Common myeloid progenitor, CD34-positive (primary cell): ENCODE data around the gene P3H1. TPM values are rescaled to one million over a fixed set of nuclear protein-coding genes. Genes with fewer than 3 reads are reported as not detected.
"Not testable (repeated sequence)": the region's sequence is repeated elsewhere in the genome, so short reads cannot be mapped to it uniquely, and the experiment has no call there.

ENCODE experiments used
- CTCF ChIA-PET: fragments of 350-600 bp; sonication (Branson Sonifier 250); formaldehyde crosslinking; loops from one replicate; lab custom pipeline; 2021; ENCODE audit warnings: antibody characterized with exemption; lab: Charles Lee
- POLR2A ChIA-PET: fragments of 350-600 bp; sonication (Branson Sonifier 250); formaldehyde crosslinking; loops from one replicate; lab custom pipeline; 2021; ENCODE audit warnings: antibody characterized with exemption; lab: Charles Lee
- DNase-seq, 3 donors: peaks; one replicate each; pipeline versions ENCODE4 v3.0.0 to v3.0.0-alpha.2; 2013
- H3K27ac ChIP-seq, 2 experiments: 1 replicate in 1 of 2; 2 replicates in 1 of 2; pipeline ENCODE4 v1.7.0; 2013; ENCODE audit warnings: inconsistent platforms in 2 of 2, low read length in 2 of 2, mild to moderate bottlenecking in 2 of 2, low read depth in 1 of 2, moderate library complexity in 1 of 2; ENCODE audit not compliant: severe bottlenecking in 2 of 2, insufficient read depth in 1 of 2, poor library complexity in 1 of 2
- H3K27me3 ChIP-seq, 5 experiments: replicated peaks in 2 of 5; 1 replicate in 3 of 5; 2 replicates in 2 of 5; pipeline versions ENCODE4 v1.6.1 to v1.7.0; 2013; ENCODE audit warnings: low read length in 4 of 5, mild to moderate bottlenecking in 2 of 5, moderate library complexity in 2 of 5, inconsistent platforms in 1 of 5; ENCODE audit not compliant: insufficient read depth in 5 of 5, control insufficient read depth in 4 of 5
- H3K36me3 ChIP-seq, 4 experiments: 1 replicate in 2 of 4; 2 replicates in 2 of 4; pipeline versions ENCODE4 v1.6.1 to v1.7.0; 2013; ENCODE audit warnings: low read length in 3 of 4, control low read depth in 1 of 4, mild to moderate bottlenecking in 1 of 4; ENCODE audit not compliant: control insufficient read depth in 4 of 4, insufficient read depth in 4 of 4
- H3K4me1 ChIP-seq, 4 experiments: 1 replicate in 3 of 4; 2 replicates in 1 of 4; pipeline versions ENCODE4 v1.6.1 to v1.7.1; 2013; ENCODE audit warnings: low read length in 3 of 4, mild to moderate bottlenecking in 3 of 4, control low read depth in 1 of 4, inconsistent platforms in 1 of 4, moderate library complexity in 1 of 4; ENCODE audit not compliant: control insufficient read depth in 4 of 4, insufficient read depth in 4 of 4; ENCODE audit errors: control extremely low read depth in 1 of 4
- H3K4me3 ChIP-seq, 7 experiments: 1 replicate in 4 of 7; 2 replicates in 3 of 7; pipeline versions ENCODE4 v1.5.1 to v1.7.0; 2013; ENCODE audit warnings: mild to moderate bottlenecking in 7 of 7, low read length in 6 of 7, moderate library complexity in 6 of 7, inconsistent platforms in 2 of 7, low read depth in 2 of 7, control low read depth in 1 of 7; ENCODE audit not compliant: insufficient read depth in 4 of 7, control insufficient read depth in 1 of 7; ENCODE audit errors: extremely low read depth in 1 of 7
- H3K9me3 ChIP-seq, 5 experiments: 1 replicate in 4 of 5; 2 replicates in 1 of 5; pipeline versions ENCODE4 v1.6.1 to v1.7.1; 2013; ENCODE audit warnings: low read length in 4 of 5, mild to moderate bottlenecking in 2 of 5, inconsistent platforms in 1 of 5, low read depth in 1 of 5, moderate library complexity in 1 of 5; ENCODE audit not compliant: control insufficient read depth in 4 of 5, insufficient read depth in 2 of 5; ENCODE audit errors: control extremely low read depth in 1 of 5
- WGBS: methylation state at CpG from one replicate; pipeline ENCODE4 v1.1.5; 2013; ENCODE audit not compliant: insufficient coverage; 5-methylcytosine and 5-hydroxymethylcytosine counted together
- polyA plus RNA-seq: library from polyadenylated mRNA; unstranded; fragments of 120-200 nt; gene quantifications from one replicate; pipeline ENCODE4 v1.2.1, GENCODE V29; 2013

P3H1 gene, protein sequence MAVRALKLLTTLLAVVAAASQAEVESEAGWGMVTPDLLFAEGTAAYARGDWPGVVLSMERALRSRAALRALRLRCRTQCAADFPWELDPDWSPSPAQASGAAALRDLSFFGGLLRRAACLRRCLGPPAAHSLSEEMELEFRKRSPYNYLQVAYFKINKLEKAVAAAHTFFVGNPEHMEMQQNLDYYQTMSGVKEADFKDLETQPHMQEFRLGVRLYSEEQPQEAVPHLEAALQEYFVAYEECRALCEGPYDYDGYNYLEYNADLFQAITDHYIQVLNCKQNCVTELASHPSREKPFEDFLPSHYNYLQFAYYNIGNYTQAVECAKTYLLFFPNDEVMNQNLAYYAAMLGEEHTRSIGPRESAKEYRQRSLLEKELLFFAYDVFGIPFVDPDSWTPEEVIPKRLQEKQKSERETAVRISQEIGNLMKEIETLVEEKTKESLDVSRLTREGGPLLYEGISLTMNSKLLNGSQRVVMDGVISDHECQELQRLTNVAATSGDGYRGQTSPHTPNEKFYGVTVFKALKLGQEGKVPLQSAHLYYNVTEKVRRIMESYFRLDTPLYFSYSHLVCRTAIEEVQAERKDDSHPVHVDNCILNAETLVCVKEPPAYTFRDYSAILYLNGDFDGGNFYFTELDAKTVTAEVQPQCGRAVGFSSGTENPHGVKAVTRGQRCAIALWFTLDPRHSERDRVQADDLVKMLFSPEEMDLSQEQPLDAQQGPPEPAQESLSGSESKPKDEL
- 40.1 TPM for polyA plus RNA-seq

DNA sequence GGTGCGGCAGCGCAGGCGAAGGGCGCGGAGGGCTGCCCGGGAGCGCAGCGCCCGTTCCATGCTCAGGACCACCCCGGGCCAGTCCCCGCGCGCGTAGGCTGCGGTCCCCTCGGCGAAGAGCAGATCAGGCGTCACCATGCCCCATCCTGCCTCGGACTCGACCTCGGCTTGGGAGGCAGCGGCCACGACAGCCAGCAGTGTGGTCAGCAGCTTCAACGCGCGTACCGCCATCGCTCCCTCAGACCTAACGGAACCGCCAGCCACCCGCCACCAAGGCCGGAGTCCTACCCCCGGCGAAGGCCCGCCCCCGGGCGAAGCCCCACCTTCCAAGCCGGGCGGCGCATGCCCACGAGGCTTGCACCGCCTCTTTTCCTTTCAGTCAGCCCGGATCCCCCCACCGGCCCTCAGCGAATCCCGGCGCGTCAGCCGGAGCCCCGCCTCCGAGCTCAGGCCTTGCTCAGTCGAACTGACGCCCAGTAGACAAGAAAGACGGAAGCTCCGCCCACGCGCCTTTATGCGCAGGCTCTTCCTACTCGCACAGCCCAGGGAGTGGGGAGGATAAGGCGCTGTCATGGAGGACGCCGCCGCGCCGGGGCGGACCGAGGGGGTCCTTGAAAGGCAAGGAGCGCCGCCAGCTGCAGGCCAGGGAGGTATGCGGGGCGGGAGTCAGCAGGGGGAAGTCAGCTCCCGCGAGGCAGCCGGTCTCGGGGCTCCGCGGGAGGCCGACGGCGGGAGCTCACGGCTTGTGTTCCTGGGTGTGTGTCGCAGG, at the start of gene P3H1, which contains the start of gene C1orf50:
Gene P3H1, minus strand, starts transcription at position 288 of the 769 bp plus-strand sequence. Its CDS starts 57 bp downstream, at position 231.
Gene C1orf50, plus strand, starts transcription at position 509 of the 769 bp plus-strand sequence. Its CDS starts 63 bp downstream, at position 572.
- POLR2A ChIA-PET = interaction anchor here (0.7 to 1.2 kb wide), 3 partner anchors 49 to 84 kb away, joined by 3 to 8 read pairs (median 3); partner anchors contain the start of gene YBX1
- WGBS = under 1% methylated on average over 77 of the region's 82 CpGs
- CTCF ChIA-PET = interaction anchor here (0.5 to 4.2 kb wide), 13 partner anchors 8 to 431 kb away, joined by 3 to 28 read pairs (median 4); partner anchors contain the start of genes ERMAP, SVBP and ZNF691

DNA sequence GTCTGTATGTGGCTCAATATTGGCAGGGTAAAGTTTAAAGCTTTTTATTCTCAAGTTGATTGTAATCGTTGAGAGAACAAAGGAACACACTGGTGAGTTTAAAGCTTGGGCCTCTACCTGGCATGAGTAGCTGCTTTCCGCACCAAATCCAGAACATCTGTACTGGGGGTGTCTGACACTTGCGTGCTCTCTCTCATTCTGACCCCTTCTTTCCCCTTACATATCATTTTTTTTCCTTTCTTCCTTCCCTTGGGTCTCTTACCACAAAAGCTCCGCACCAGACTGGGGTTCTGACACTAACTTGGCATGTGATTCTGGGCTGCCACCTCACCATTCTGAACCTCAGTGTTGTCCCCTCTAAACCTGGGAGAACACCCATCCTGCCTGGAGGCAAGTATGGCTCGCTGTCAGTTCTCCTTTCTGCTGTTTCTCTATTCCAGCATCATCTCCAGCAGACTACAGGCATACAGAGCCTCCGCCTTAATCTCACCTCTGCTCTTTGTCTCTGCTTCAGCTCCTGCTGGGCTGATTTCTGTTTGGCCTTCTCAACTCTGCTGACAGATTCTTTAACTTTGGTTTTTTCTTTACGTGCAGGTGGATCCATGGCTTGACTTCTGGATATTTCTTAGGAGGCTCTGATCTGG, 49.2 kb upstream of the P3H1 start:
- POLR2A ChIA-PET = interaction anchor here (0.6 to 1.5 kb wide), 5 partner anchors 30 to 603 kb away, joined by 3 read pairs; partner anchors contain the start of genes C1orf50, P3H1 and ZNF691
- WGBS = 28% methylated on average over 6 of the region's 7 CpGs
- CTCF ChIA-PET = interaction anchor here (1.4 to 2.7 kb wide), 2 partner anchors 8 to 259 kb away, joined by 3 to 10 read pairs; no protein-coding TSS in a partner anchor

More for the DNA sequence above, at the start of gene P3H1, which contains the start of gene C1orf50:
- Histone ChIP-seq H3K36me3 (peaks cover 0 to 4% (median 1%) of the 10 kb centered on the region in 4 experiments), H3K9me3 (no peaks in the 10 kb centered on the region), H3K27ac (peak within 1 kb of the TSS; percentile 64 to 90), H3K27me3 (no peaks in the 10 kb centered on the region), H3K4me1 (peaks cover 26 to 38% (median 33%) of the 10 kb centered on the region in 4 experiments), H3K4me3 (peak within 1 kb of the TSS; percentile 81 to 98 (median 96))
- peak; percentile 99 to 100 (median 100) for DNase-seq

DNA sequence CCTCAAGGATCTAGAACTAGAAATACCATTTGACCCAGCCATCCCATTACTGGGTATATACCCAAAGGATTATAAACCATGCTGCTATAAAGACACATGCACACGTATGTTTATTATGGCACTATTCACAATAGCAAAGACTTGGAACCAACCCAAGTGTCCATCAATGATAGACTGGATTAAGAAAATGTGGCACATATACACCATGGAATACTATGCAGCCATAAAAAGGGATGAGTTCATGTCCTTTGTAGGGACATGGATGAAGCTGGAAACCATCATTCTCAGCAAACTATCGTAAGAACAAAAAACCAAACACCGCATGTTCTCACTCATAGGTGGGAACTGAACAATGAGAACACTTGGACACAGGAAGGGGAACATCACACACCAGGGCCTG, 48.0 kb upstream of the P3H1 start:
- H3K9me3 ChIP-seq, H3K36me3 ChIP-seq, POLR2A ChIA-PET, DNase-seq, H3K27ac ChIP-seq, H3K4me3 ChIP-seq, H3K27me3 ChIP-seq, CTCF ChIA-PET: not testable (repeated sequence)
- H3K4me1 ChIP-seq = peaks cover 10 to 21% (median 16%) of the 10 kb centered on the region in 4 experiments
- no CpG with 5 or more reads among the region's 3 CpGs for WGBS

More for the DNA sequence above, 49.2 kb upstream of the P3H1 start:
- Histone ChIP-seq H3K4me1 (peaks cover 10 to 21% (median 16%) of the 10 kb centered on the region in 4 experiments), H3K36me3 (peaks cover 0 to 6% (median 1%) of the 10 kb centered on the region in 4 experiments), H3K27me3 (no peaks in the 10 kb centered on the region), H3K9me3 (no peaks in the 10 kb centered on the region), H3K27ac (peak overlapping the region; percentile 56 to 80), H3K4me3 (peak overlapping the region; percentile 79 to 91 (median 82))
- DNase-seq = peak; percentile 8 to 55 (median 42)

DNA sequence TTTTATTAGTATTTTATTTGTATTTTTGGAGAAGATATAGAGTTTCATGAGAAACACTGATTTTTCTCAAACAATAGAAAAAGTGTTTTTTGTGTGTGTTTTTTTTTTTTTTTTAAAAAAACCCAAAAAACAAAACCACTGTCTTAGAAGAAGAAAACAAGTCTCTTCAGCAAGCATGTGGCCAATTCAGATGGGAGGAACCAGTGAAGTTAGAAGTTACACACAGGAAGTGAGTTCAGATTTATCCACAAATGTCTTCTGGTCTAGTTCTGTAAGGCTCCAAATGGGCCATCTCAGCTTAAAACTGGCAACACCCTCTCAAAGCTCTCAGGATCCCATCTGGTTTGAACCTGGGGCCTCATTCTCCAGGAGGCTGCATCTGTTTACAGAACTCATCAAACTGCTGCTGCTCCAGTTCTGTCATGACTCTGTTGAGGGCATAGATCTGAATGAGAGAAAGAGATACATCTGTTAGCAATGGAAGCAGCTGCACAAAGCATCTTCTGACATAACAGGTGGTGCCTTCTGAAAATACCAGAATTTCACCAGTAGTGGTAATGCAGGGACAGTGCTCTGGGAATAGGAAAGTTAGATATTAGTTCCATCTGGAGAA, 40.3 kb upstream of the P3H1 start:
- H3K36me3 ChIP-seq = peaks cover 2 to 12% (median 10%) of the 10 kb centered on the region in 4 experiments
- ChIA-PET CTCF (interaction anchor here (2.9 kb wide), 1 partner anchor 10 kb away, joined by 10 read pairs; the partner anchor contains the start of genes ERMAP and SVBP), POLR2A (no interaction called here)
- H3K27me3 ChIP-seq = no peaks in the 10 kb centered on the region
- H3K27ac ChIP-seq = no peak overlapping the region
- H3K9me3 ChIP-seq = peaks cover 0 to 5% (median 0%) of the 10 kb centered on the region in 5 experiments
- no peaks in the 10 kb centered on the region for H3K4me1 ChIP-seq
- no peak overlapping the region for H3K4me3 ChIP-seq
- no peak for DNase-seq

DNA sequence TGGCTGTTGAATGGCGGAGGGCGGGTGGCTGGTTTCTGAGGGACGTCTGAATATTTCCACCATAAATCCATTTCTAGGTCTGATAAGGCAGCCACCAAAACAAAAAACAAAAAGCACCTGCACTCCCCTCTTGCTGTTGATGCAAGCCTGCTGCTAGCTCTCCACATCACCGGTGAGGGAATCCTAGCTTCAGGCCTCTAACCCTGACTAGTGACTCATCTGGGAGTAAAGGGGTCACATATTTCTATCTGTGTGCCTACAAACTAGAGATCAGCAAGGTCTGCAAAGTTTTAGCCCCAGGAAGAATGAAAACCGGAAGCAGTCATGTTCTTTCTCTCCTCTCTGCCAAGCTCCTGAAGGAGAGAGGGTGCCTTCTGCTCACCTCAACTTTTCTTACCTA, 39.8 kb upstream of the P3H1 start:
- H3K4me3 ChIP-seq = no peak overlapping the region
- H3K27ac ChIP-seq = no peak overlapping the region
- 100% methylated on average over 1 of the region's 5 CpGs for WGBS
- ChIA-PET POLR2A (no interaction called here), CTCF (interaction anchor here (2.9 kb wide), 1 partner anchor 10 kb away, joined by 10 read pairs; the partner anchor contains the start of genes ERMAP and SVBP)
- no peak for DNase-seq
- peaks cover 0 to 5% (median 0%) of the 10 kb centered on the region in 5 experiments for H3K9me3 ChIP-seq
- H3K27me3 ChIP-seq = no peaks in the 10 kb centered on the region
- H3K36me3 ChIP-seq = peaks cover 2 to 12% (median 10%) of the 10 kb centered on the region in 4 experiments
- no peaks in the 10 kb centered on the region for H3K4me1 ChIP-seq
